CD4-positive, CD25-positive, alpha-beta regulatory T cell (primary cell): ENCODE data around the gene BCL7B. TPM values are rescaled to one million over a fixed set of nuclear protein-coding genes. Genes with fewer than 3 reads are reported as not detected.

Source experiments
- ATAC-seq, 2 donors: fragments of 150-1000 bp; cut with Tn5 transposase; one replicate each; pipeline ENCODE4 v1.10.0; 2021; ENCODE audit warnings: low read depth in 2 of 2, moderate number of reproducible peaks in 2 of 2, moderate library complexity in 1 of 2
- DNase-seq, 3 donors: peaks; one replicate each; pipeline versions ENCODE4 v3.0.0 to v3.0.0-alpha.2; 2012 to 2022; ENCODE audit warnings: mixed read lengths in 1 of 3
- H3K27ac ChIP-seq: one replicate; pipeline ENCODE4 v1.7.0; 2013; ENCODE audit warnings: mild to moderate bottlenecking, low read length; ENCODE audit not compliant: insufficient read depth, poor library complexity, severe bottlenecking
- H3K27me3 ChIP-seq: one replicate; pipeline ENCODE4 v1.7.0; 2013; ENCODE audit warnings: low read length; ENCODE audit not compliant: control insufficient read depth, insufficient read depth
- H3K36me3 ChIP-seq: one replicate; pipeline ENCODE4 v1.7.0; 2013; ENCODE audit warnings: mild to moderate bottlenecking, low read length, moderate library complexity; ENCODE audit not compliant: control insufficient read depth, insufficient read depth
- H3K4me1 ChIP-seq: 2 replicates; pipeline ENCODE4 v1.7.0; 2013; ENCODE audit warnings: mild to moderate bottlenecking, low read length; ENCODE audit not compliant: insufficient read depth, control insufficient read depth, poor library complexity, severe bottlenecking
- H3K4me3 ChIP-seq: one replicate; pipeline ENCODE4 v1.7.0; 2013; ENCODE audit warnings: low read depth, mild to moderate bottlenecking, low read length, moderate library complexity
- H3K9me3 ChIP-seq, 2 experiments: 1 replicate in 1 of 2; 2 replicates in 1 of 2; pipeline ENCODE4 v1.7.0; 2013; ENCODE audit warnings: low read length in 2 of 2, mild to moderate bottlenecking in 1 of 2, moderate library complexity in 1 of 2; ENCODE audit not compliant: control insufficient read depth in 2 of 2
- H3K27ac Mint-ChIP-seq, 3 donors: one replicate each; pipeline ENCODE4 v1.8.0; 2020 to 2022; ENCODE audit warnings: mild to moderate bottlenecking in 3 of 3, mixed read lengths in 3 of 3, moderate library complexity in 2 of 3
- H3K27me3 Mint-ChIP-seq: one replicate; pipeline ENCODE4 v1.8.0; 2022; ENCODE audit warnings: mild to moderate bottlenecking, mixed read lengths
- H3K36me3 Mint-ChIP-seq: one replicate; pipeline ENCODE4 v1.8.0; 2020; ENCODE audit warnings: mixed read lengths
- H3K4me1 Mint-ChIP-seq, 4 donors: one replicate each; pipeline ENCODE4 v1.8.0; 2020 to 2022; ENCODE audit warnings: mixed read lengths in 4 of 4, mild to moderate bottlenecking in 1 of 4
- H3K4me3 Mint-ChIP-seq, 4 donors: one replicate each; pipeline ENCODE4 v1.8.0; 2020 to 2022; ENCODE audit warnings: mild to moderate bottlenecking in 4 of 4, mixed read lengths in 4 of 4, moderate library complexity in 3 of 4
- H3K9me3 Mint-ChIP-seq, 7 donors: one replicate each; pipeline ENCODE4 v1.8.0; 2020 to 2022; ENCODE audit warnings: mixed read lengths in 7 of 7, mild to moderate bottlenecking in 3 of 7, moderate library complexity in 2 of 7
- polyA plus RNA-seq, 4 donors: library from polyadenylated mRNA; unstranded; fragments of 300-500 nt; fragmentation: Illumina TruSeq; gene quantifications; one replicate each; pipeline ENCODE4 v1.2.3, GENCODE V29; 2021
- total RNA-seq: library from RNA; stranded (reverse); gene quantifications from one replicate; pipeline ENCODE4 v1.2.3, GENCODE V29; 2022

Gene BCL7B
- total and polyA plus RNA-seq, 5 donors from 2014 or later = 78.9 to 126 (median 92.7) TPM

DNA sequence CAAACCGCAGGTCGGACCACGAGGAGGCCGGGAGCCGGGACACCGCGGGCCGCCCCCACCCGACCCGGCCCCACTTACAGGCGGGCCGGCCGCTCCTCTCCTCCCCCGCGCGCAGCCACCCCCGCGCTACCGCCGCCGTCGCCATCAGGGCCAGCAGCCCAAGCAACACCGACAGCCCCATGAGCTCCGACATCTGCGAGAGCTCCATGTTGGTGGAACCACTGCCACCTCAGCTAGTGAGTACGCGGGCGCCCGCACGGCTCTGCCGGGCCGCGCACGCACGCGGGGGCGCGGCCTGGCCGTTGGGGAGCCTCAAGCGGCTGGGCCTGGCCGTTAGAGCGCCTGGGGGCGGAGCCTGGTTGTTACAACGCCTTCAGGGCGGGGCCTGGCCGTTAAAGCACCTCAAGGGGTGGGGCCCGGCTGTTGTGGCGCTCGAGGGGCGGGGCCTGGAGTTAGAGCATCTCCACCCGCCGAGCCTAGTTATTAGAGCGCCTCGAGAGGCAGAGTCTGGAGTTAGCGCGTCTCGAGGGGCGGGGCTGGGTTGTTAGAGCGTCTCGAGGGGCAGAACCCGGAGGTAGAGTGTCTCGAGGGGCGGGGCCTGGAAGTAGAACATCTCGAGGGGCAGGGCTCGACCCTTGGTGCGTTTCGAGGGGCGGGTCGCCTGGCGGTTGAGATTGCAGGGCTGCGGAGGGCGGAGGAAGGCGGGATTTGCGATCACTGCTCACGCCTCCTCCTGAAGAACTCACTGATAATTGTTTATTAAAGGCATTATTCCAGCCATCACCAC, 21.0 kb upstream of the BCL7B start, which contains the start of gene TBL2:
TSS of gene TBL2 (minus strand) at position 238 of the 787 bp plus-strand sequence. CDS start at position 208, 30 bp downstream.
- Histone ChIP-seq H3K27ac (peak within 1 kb of the TSS; percentile 93), H3K27me3 (no peaks in the 10 kb centered on the region), H3K36me3 (peaks cover 11% of the 10 kb centered on the region), H3K4me3 (peak within 1 kb of the TSS; percentile 85), H3K9me3 (no peaks in the 10 kb centered on the region), H3K4me1 (peaks cover 21% of the 10 kb centered on the region)
- ATAC-seq (peak; percentile 91), DNase-seq (peak; percentile 98 to 99 (median 99))
- H3K27me3 Mint-ChIP-seq = no peaks in the 10 kb centered on the region
- H3K36me3 Mint-ChIP-seq = peaks cover 12% of the 10 kb centered on the region
- peak within 1 kb of the TSS; percentile 89 to 98 (median 94) for H3K4me3 Mint-ChIP-seq
- H3K4me1 Mint-ChIP-seq = peaks cover 0 to 31% (median 8%) of the 10 kb centered on the region in 4 donors
- H3K27ac Mint-ChIP-seq = peak within 1 kb of the TSS; percentile 97 to 100 (median 99)
- H3K9me3 Mint-ChIP-seq = no peaks in the 10 kb centered on the region

DNA sequence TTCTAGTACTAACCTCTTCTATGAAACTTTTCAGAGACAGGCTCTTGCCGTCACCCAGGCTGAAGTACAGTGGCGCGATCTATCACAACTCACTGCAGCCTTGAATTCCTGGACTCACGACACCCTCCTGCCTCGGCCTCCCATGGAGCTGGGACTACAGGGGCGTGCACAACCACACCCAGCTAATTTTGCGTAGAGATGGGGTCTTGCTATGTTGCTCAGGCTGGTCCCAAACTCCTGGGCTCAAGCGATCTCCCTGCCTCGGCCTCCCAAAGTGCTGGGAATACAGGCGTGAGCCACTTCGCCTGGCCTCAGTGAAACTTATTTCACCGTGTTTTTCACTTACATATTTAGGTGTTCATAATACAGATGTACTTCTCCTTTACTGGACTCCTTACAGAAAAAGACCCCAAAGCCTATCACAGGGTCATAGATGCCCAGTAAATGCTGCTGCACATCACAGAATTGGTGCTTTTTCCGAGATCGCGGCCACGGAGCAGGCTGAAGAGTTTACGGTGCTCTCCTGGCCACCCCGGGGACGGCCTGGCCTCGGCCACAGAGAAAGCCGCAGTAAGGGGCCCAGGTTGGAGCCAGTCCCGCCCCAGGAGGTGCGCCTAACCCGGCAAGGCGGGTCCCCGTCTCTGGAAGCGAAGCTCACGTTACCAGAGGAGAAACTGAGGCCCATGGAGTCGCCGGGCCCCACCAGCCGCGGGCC, 20.3 kb upstream of the BCL7B start:
- H3K4me1 Mint-ChIP-seq = peaks cover 0 to 31% (median 8%) of the 10 kb centered on the region in 4 donors
- H3K36me3 Mint-ChIP-seq = peaks cover 17% of the 10 kb centered on the region
- H3K4me3 ChIP-seq = peak overlapping the region; percentile 71
- H3K9me3 ChIP-seq = no peaks in the 10 kb centered on the region
- DNase-seq (no peak), ATAC-seq (no peak)
- H3K36me3 ChIP-seq = peaks cover 19% of the 10 kb centered on the region
- no peaks in the 10 kb centered on the region for H3K27me3 Mint-ChIP-seq
- H3K4me3 Mint-ChIP-seq = peak overlapping the region; percentile 89 to 94 (median 93)
- peak overlapping the region; percentile 42 to 97 (median 60) for H3K27ac Mint-ChIP-seq
- H3K27me3 ChIP-seq = no peaks in the 10 kb centered on the region
- H3K4me1 ChIP-seq = peaks cover 21% of the 10 kb centered on the region
- H3K9me3 Mint-ChIP-seq = no peaks in the 10 kb centered on the region
- H3K27ac ChIP-seq = peak overlapping the region; percentile 93

DNA sequence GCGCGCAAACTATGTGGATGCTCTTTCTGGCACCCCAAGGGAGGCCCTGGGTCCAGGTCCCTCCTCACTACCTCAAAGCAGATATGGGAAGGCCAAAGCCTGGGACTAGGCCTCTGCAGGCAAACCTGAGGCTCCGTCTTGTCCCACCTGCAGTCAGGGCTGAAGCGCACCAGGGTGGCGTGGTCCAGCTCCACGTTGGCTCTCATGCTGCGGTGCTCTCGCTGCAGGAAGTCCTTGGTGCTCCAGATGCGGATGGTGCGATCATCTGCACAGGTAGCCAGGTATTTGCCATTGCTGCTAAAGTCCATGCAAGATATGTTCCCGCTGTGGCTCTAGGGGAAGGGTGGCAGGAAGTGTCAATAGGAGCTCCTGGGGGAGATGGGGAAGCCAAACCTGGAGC, 16.3 kb upstream of the BCL7B start:
- H3K36me3 Mint-ChIP-seq = peaks cover 41% of the 10 kb centered on the region
- peaks cover 6 to 27% (median 12%) of the 10 kb centered on the region in 4 donors for H3K4me1 Mint-ChIP-seq
- no peak for DNase-seq
- ATAC-seq = no peak
- Histone ChIP-seq H3K9me3 (no peaks in the 10 kb centered on the region), H3K27me3 (no peaks in the 10 kb centered on the region), H3K36me3 (peaks cover 52% of the 10 kb centered on the region), H3K4me3 (no peak overlapping the region), H3K27ac (no peak overlapping the region), H3K4me1 (peaks cover 16% of the 10 kb centered on the region)
- H3K27ac Mint-ChIP-seq = no peak overlapping the region
- H3K27me3 Mint-ChIP-seq = no peaks in the 10 kb centered on the region
- peak overlapping the region in 1 of 4 donors; percentile 60 for H3K4me3 Mint-ChIP-seq
- no peaks in the 10 kb centered on the region for H3K9me3 Mint-ChIP-seq

DNA sequence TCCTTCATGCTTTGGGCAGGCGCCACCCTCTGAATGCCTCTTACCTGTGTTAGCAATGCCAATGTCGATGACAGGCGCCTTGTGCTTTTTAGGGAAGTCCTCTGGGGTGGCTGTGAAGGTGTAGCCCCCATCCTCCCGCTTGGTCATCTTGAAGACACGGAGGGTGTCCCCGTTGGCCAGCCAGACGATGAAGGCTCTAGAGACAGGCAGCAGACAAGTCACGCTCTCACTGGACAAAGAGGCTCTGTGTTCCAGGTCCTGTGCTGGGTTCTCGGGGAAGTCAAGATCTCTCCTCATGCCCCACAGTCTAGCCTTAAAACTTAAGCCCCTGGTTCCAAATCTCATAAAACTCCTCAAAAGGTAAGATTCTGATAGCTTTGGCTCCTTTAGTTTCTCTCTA, 15.8 kb upstream of the BCL7B start:
- DNase-seq (no peak), ATAC-seq (no peak)
- H3K4me1 Mint-ChIP-seq = peaks cover 6 to 26% (median 9%) of the 10 kb centered on the region in 4 donors
- H3K4me3 Mint-ChIP-seq = peak overlapping the region in 1 of 4 donors; percentile 60
- peaks cover 42% of the 10 kb centered on the region for H3K36me3 Mint-ChIP-seq
- no peaks in the 10 kb centered on the region for H3K27me3 ChIP-seq
- H3K36me3 ChIP-seq = peaks cover 52% of the 10 kb centered on the region
- H3K27ac Mint-ChIP-seq = peak overlapping the region in 1 of 3 donors; percentile 64
- no peaks in the 10 kb centered on the region for H3K27me3 Mint-ChIP-seq
- H3K4me3 ChIP-seq = no peak overlapping the region
- no peak overlapping the region for H3K27ac ChIP-seq
- H3K9me3 Mint-ChIP-seq = no peaks in the 10 kb centered on the region
- no peaks in the 10 kb centered on the region for H3K9me3 ChIP-seq
- peaks cover 16% of the 10 kb centered on the region for H3K4me1 ChIP-seq

- H3K27me3 ChIP-seq = no peaks in the 10 kb centered on the region
- H3K4me1 ChIP-seq = peaks cover 13% of the 10 kb centered on the region
- Mint-ChIP-seq H3K4me3 (peak overlapping the region in 1 of 4 donors; percentile 70), H3K9me3 (no peaks in the 10 kb centered on the region), H3K27ac (peak overlapping the region in 1 of 3 donors; percentile 43), H3K27me3 (no peaks in the 10 kb centered on the region), H3K36me3 (peaks cover 42% of the 10 kb centered on the region), H3K4me1 (peaks cover 6 to 29% (median 9%) of the 10 kb centered on the region in 4 donors)
- no peak overlapping the region for H3K4me3 ChIP-seq
- ATAC-seq (no peak), DNase-seq (no peak)
- H3K36me3 ChIP-seq = peaks cover 52% of the 10 kb centered on the region
- no peak overlapping the region for H3K27ac ChIP-seq
- H3K9me3 ChIP-seq = no peaks in the 10 kb centered on the region
These were observed 15.3 kb upstream of the BCL7B start for GRCh38 chr7:73572767-73573186.

DNA sequence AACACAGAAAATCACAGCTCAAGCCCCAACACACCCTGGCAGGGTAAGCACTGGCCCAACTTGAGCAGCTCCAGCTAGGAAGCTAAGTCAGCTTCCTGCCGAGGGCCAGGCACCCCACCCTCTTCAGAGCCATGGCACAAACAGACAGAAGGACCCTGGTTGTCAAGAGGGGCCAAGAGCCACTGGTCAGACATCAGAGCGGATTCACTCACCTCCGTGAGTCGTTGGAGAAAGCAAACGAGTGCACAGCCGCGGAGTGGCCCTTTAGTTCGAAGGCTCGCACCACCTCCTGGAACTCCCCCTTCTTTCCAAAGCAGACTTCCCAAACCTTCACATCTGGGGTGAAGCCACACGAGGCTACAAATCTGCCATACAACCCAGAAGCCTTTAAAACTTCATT, 13.5 kb upstream of the BCL7B start:
- Mint-ChIP-seq H3K27ac (no peak overlapping the region), H3K4me1 (peaks cover 6 to 27% (median 14%) of the 10 kb centered on the region in 4 donors), H3K27me3 (no peaks in the 10 kb centered on the region), H3K9me3 (no peaks in the 10 kb centered on the region), H3K4me3 (no peak overlapping the region), H3K36me3 (peaks cover 42% of the 10 kb centered on the region)
- no peak for ATAC-seq
- H3K4me3 ChIP-seq = no peak overlapping the region
- peaks cover 5% of the 10 kb centered on the region for H3K4me1 ChIP-seq
- H3K36me3 ChIP-seq = peaks cover 52% of the 10 kb centered on the region
- no peaks in the 10 kb centered on the region for H3K9me3 ChIP-seq
- DNase-seq = no peak
- no peaks in the 10 kb centered on the region for H3K27me3 ChIP-seq
- no peak overlapping the region for H3K27ac ChIP-seq

- Histone ChIP-seq H3K36me3 (peaks cover 52% of the 10 kb centered on the region), H3K4me1 (peaks cover 9% of the 10 kb centered on the region), H3K27ac (no peak overlapping the region), H3K4me3 (no peak overlapping the region), H3K27me3 (no peaks in the 10 kb centered on the region), H3K9me3 (no peaks in the 10 kb centered on the region)
- no peaks in the 10 kb centered on the region for H3K9me3 Mint-ChIP-seq
- DNase-seq (no peak), ATAC-seq (no peak)
- no peak overlapping the region for H3K4me3 Mint-ChIP-seq
- H3K4me1 Mint-ChIP-seq = peaks cover 6 to 31% (median 16%) of the 10 kb centered on the region in 4 donors
- peaks cover 42% of the 10 kb centered on the region for H3K36me3 Mint-ChIP-seq
- no peak overlapping the region for H3K27ac Mint-ChIP-seq
- no peaks in the 10 kb centered on the region for H3K27me3 Mint-ChIP-seq
These were observed 13.0 kb upstream of the BCL7B start for GRCh38 chr7:73570521-73570920.
